GM21619 (cell line): ENCODE results near the gene PML.
"Not testable (repeated sequence)": the region's sequence is repeated elsewhere in the genome, so short reads cannot be mapped to it uniquely, and the experiment has no call there.

Source experiments
- ATAC-seq: cut with Tn5 transposase; IDR thresholded peaks from one replicate; pipeline ENCODE4 v1.9.1; 2021; ENCODE audit not compliant: unreplicated experiment

Gene PML

DNA sequence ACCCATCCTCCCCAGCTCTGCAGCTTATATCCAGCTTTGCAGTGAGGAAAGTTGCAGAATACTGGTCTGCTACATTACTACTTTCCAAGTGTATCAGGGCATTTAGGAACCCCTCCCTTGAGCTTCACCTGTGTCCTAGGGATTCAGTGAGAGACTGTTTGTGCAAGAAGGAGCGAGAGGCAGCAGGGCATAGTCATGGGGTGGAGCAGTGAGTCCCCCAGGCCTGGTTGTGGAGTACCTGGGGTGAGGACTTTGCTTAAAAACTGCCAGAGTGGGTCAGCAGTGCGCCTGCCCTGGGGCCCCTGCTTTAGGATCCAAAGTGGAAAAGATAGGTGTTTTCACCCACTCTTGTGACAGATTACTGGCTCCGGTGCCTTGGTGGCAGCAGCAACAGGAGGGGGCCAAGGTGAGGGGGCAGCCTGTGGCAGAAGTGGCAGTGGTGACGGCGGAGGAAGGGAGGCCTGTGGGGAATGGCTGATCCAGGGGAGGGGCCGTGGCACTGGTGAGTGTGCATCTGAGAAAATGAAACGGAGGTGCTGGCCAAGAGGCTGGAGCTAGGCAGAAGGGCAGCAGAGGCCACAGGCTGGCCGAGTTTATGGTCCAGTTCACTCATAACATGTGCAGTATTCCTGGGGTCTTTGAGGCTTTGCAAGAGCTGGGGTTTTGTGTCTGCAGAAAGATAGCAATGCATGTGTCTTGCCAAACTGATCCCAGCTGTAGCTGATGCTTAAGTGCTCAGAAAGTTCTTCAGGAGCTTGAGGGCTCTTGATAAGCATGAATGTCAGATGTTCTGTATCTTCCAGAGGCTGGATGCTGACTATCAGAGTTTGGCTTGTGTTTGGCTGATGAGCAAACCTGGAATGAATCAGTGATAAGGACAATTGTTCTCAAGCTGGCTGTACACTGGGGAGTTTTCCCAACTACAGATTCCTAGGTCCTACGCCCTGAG, 44.5 kb downstream of the PML start:
- ATAC-seq: no peak

GRCh38 chr15:74039656-74040010, 45.1 kb downstream of the PML start:
- no peak for ATAC-seq

- no peak for ATAC-seq
Observed at GRCh38 chr15:74040109-74040850, 45.8 kb downstream of the PML start.

GRCh38 chr15:74041311-74041756, 46.8 kb downstream of the PML start:
- no peak for ATAC-seq

GRCh38 chr15:74041777-74042435, 47.4 kb downstream of the PML start:
- ATAC-seq: no peak

GRCh38 chr15:74042603-74043424, 48.3 kb downstream of the PML start:
- ATAC-seq: no peak

- ATAC-seq: no peak
Observed at GRCh38 chr15:74043425-74044266, 49.1 kb downstream of the PML start.

DNA sequence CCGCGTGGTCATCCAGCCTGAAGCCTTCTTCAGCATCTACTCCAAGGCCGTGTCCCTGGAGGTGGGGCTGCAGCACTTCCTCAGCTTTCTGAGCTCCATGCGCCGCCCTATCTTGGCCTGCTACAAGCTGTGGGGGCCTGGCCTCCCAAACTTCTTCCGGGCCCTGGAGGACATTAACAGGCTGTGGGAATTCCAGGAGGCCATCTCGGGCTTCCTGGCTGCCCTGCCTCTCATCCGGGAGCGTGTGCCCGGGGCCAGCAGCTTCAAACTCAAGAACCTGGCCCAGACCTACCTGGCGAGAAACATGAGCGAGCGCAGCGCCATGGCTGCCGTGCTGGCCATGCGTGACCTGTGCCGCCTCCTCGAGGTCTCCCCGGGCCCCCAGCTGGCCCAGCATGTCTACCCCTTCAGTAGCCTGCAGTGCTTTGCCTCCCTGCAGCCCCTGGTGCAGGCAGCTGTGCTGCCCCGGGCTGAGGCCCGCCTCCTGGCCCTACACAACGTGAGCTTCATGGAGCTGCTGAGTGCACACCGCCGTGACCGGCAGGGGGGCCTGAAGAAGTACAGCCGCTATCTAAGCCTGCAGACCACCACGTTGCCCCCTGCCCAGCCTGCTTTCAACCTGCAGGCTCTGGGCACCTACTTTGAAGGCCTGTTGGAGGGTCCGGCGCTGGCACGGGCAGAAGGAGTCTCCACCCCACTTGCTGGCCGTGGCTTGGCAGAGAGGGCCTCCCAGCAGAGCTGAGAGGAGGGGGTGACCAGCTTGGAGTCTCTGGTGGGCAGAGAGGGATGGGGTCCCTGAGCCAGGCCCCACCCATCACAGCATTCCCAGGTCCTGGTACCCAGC, 50.0 kb downstream of the PML start:
- no peak for ATAC-seq

DNA sequence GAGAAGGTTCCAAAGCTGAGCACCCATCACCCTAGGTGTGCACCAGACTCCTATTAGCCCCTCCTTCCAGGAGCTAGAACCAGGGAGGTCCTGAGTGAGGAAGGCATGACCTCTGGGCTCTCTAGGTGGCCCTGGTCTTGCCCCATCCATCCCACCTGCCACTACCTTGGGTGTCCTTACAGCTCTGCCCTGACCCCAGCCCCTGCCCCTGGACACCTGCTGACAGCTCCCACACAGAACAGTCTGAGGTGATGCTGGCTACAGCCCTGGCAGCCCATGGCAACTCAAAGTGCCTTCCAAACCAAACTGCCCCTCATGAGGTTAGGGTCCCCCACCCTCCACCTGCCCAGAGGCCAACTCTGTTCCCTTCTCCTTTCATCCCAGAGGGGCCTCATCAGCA, 50.7 kb downstream of the PML start:
- ATAC-seq: no peak

GRCh38 chr15:74045636-74046274, 51.2 kb downstream of the PML start:
- ATAC-seq: no peak

DNA sequence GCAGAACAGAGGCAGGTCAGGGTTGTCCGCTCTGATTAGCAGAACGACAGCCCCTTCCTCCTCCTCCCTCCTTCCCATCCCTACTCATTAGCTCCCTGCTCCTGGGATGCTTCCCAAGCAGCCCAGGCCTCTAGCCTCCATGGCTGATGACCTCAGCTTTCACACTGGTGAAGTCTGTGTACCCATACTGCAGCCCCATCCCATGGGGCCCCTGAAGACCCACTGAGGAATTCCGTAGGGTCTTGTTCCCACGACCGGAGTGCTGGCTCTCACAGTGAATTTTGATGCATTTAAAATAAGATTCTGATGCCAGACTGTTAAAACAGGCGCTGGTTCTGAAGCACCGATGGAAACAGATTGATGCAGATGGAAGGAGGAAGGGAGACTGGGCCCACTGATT, 51.8 kb downstream of the PML start:
- no peak for ATAC-seq

DNA sequence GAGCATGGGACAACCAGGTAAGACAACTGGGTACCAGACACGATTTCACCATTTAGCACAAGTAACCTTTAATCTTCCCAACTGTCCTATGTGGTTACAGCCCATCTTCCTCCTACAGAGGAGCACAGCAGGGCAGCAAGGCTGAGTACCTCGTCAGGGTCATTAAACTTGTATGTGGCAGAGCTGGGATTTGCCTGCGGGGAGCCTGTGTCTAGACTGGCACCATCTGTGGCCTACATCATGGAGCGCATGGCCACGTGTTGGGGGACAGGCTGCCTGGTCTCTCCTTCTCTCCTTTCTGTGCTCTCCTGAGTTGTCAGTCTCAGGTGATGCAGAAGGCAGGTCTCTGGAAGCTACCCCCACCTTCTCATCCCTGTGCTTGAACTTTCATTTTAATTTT, 55.6 kb downstream of the PML start:
- ATAC-seq: no peak

- ATAC-seq: no peak
Observed at GRCh38 chr15:74050556-74051234, 56.2 kb downstream of the PML start.

DNA sequence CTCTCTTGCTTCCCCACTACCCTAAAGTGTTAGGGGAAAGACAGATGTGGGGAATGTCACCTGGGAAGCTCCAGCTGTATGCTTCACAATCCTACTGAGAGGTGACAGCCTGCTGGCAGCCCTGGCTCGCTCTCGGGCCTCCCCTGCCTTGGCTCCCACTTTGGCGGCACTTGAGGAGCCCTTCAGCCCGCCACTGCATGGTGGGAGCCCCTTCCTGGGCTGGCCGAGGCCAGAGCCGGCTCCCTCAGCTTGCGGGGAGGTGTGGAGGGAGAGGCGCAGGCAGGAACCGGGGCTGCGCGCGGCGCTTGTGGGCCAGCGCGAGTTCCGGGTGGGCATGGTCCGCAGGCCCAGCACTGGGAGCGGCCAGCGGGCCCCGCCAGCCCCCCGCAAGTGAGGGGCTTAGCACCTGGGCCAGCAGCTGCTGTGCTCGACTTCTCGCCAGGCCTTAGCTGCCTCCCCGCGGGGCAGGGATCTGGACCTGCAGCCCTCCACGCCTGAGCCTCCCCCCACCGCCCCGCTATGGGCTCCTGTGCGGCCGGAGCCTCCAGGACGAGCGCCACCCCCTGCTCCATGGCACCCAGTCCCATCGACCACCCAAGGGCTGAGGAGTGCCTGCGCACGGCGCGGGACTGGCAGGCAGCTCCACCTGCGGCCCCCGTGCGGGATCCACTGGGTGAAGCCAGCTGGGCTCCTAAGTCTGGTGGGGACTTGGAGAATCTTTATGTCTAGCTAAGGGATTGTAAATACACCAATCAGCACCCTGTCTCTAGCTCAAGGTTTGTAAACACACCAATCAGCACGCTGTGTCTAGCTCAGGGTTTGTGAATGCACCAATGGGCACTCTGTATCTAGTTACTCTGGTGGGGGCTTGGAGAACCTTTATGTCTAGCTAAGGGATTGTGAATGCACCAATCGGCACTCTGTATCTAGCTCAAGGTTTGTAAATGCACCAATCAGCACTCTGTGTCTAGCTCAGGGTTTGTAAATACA, 58.0 kb downstream of the PML start:
- ATAC-seq: not testable (repeated sequence)

- ATAC-seq: no peak
Observed at GRCh38 chr15:74053517-74053916, 59.0 kb downstream of the PML start.

DNA sequence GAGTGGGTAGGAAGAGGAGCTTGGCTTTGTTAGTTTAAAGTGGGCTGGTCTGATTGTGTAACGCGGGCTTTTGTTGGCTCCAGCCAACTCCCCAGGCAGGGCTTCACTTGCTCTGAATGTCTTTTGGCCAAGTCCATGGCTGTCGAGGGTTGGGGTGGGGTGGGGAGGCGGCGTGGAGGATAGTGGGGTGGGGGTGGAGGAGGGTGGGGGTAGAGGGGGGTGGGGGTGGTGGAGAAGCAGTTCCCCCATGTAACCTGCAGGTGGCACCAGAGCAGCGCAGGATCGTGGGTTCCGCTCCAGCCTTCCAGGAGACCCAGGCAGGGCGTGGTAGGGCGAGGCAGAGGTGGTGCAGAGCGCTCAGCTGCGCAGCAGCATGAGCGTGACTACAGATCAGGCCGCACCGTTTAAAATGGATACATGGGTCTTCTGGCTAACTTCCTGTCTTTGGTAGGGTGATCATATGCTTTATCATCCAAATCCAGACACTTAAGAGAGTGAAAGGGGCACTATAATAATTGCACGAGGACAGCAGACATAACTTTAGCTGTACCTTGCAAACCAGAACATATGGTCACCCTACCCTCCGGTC, 59.5 kb downstream of the PML start:
- no peak for ATAC-seq
